OCI-LY3 (cell line): ENCODE data around the gene IGFALS.
A peak's percentile ranks its signal among the peaks of the same experiment; 100 is the strongest.

Experiments used
- H2AFZ ChIP-seq: fragments of 200-600, 300-600 bp; shearing (Covaris generic); 2 replicates; pipeline ENCODE4 v1.6.0; 2014; ENCODE audit warnings: antibody characterized with exemption, low read depth, low read length
- H3K27ac ChIP-seq: fragments of 200-600, 300-600 bp; sonication (generic); 2 replicates; pipeline ENCODE4 v1.5.1; 2014; ENCODE audit warnings: mild to moderate bottlenecking, low read length, moderate library complexity, mixed read lengths
- H3K27me3 ChIP-seq: fragments of 200-600, 300-600 bp; sonication (generic); 2 replicates; pipeline ENCODE4 v1.6.1; 2014; ENCODE audit warnings: low read depth, low read length, mixed read lengths
- H3K36me3 ChIP-seq: fragments of 200-600, 300-600 bp; sonication (generic); replicated peaks from 2 replicates; pipeline ENCODE3; 2014; ENCODE audit warnings: low read depth, low read length, mixed read lengths
- H3K4me1 ChIP-seq: fragments of 300-600, 200-600 bp; sonication (generic); 2 replicates; pipeline ENCODE4 v1.6.1; 2014; ENCODE audit warnings: low read length, mixed read lengths
- H3K4me2 ChIP-seq: fragments of 200-600, 300-600 bp; sonication (generic); 2 replicates; pipeline ENCODE4 v1.6.1; 2014; ENCODE audit warnings: low read length, mixed read lengths
- H3K4me3 ChIP-seq: fragments of 300-600, 200-600 bp; sonication (generic); 2 replicates; pipeline ENCODE4 v1.5.1; 2014; ENCODE audit warnings: antibody characterized with exemption, mild to moderate bottlenecking, low read length, moderate library complexity
- H3K79me2 ChIP-seq: fragments of 300-600, 200-600 bp; shearing (Covaris generic); 2 replicates; pipeline ENCODE4 v1.6.1; 2014; ENCODE audit warnings: mild to moderate bottlenecking, low read length, mixed read lengths
- H3K9ac ChIP-seq: fragments of 300-600, 200-600 bp; shearing (Covaris generic); 2 replicates; pipeline ENCODE4 v1.6.0; 2014; ENCODE audit warnings: mild to moderate bottlenecking, low read length, moderate library complexity
- H3K9me3 ChIP-seq: fragments of 200-600, 300-600 bp; shearing (Covaris generic); 2 replicates; pipeline ENCODE4 v1.6.1; 2014; ENCODE audit warnings: low read length, mixed read lengths; ENCODE audit not compliant: insufficient read depth
- H4K20me1 ChIP-seq: fragments of 200-600, 300-600 bp; sonication (generic); 2 replicates; pipeline ENCODE4 v1.6.1; 2016; ENCODE audit warnings: low read length, mixed read lengths; ENCODE audit not compliant: insufficient read depth
- EZH2phosphoT487 ChIP-seq: fragments of 200-600 bp; shearing (Covaris generic); IDR thresholded peaks from 2 replicates; pipeline ENCODE4 v1.6.1; 2018; ENCODE audit warnings: antibody characterized with exemption, mixed run types, low read depth
- TF ChIP-seq, protein P1 (sequence below): fragments of 200-600, 300-600 bp; sonication (generic); IDR thresholded peaks from 2 replicates; pipeline ENCODE4 v1.5.1; 2014; ENCODE audit warnings: antibody characterized with exemption, low read length, low read depth

IGFALS gene

DNA sequence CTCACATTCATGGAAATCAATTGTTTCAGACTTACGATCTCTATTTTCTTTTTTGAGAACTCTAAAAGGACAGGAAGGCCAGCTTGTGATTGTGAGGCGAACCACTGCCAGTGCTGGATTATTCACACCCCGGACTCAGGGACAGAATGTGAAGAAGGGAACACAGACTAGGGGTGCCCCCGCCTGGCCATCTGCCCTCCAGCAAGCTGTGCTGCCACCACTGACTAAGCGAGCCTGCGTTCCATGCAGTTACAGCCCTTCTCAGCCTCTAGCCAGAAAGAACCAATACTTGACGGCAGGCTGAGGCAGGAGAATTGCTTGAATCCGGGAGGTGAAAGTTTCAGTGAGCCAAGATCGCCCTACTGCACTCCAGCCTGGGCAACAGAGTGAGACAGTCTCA is 30.3 kb upstream of the IGFALS start:
- no peaks in the 10 kb centered on the region for H3K27me3 ChIP-seq
- peaks cover 25% of the 10 kb centered on the region for H3K79me2 ChIP-seq
- H3K4me3 ChIP-seq: no peak overlapping the region
- H3K36me3 ChIP-seq: no peaks in the 10 kb centered on the region
- H3K9me3 ChIP-seq: no peaks in the 10 kb centered on the region
- no peak overlapping the region for H3K9ac ChIP-seq
- H3K4me1 ChIP-seq: peaks cover 20% of the 10 kb centered on the region
- H3K27ac ChIP-seq: no peak overlapping the region
- no peak overlapping the region for H3K4me2 ChIP-seq
- H2AFZ ChIP-seq: no peak overlapping the region
- TF ChIP-seq EZH2phosphoT487: no peak
- TF ChIP-seq, protein P1, sequence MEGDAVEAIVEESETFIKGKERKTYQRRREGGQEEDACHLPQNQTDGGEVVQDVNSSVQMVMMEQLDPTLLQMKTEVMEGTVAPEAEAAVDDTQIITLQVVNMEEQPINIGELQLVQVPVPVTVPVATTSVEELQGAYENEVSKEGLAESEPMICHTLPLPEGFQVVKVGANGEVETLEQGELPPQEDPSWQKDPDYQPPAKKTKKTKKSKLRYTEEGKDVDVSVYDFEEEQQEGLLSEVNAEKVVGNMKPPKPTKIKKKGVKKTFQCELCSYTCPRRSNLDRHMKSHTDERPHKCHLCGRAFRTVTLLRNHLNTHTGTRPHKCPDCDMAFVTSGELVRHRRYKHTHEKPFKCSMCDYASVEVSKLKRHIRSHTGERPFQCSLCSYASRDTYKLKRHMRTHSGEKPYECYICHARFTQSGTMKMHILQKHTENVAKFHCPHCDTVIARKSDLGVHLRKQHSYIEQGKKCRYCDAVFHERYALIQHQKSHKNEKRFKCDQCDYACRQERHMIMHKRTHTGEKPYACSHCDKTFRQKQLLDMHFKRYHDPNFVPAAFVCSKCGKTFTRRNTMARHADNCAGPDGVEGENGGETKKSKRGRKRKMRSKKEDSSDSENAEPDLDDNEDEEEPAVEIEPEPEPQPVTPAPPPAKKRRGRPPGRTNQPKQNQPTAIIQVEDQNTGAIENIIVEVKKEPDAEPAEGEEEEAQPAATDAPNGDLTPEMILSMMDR: peak; percentile 41
- no peaks in the 10 kb centered on the region for H4K20me1 ChIP-seq

GRCh38 chr16:1822801-1823200 is 29.3 kb upstream of the IGFALS start:
- peaks cover 15% of the 10 kb centered on the region for H3K4me1 ChIP-seq
- H3K79me2 ChIP-seq: peaks cover 17% of the 10 kb centered on the region
- no peaks in the 10 kb centered on the region for H4K20me1 ChIP-seq
- H3K4me2 ChIP-seq: no peak overlapping the region
- TF ChIP-seq EZH2phosphoT487: no peak
- TF ChIP-seq, protein P1: no peak
- no peaks in the 10 kb centered on the region for H3K27me3 ChIP-seq
- H3K4me3 ChIP-seq: no peak overlapping the region
- H3K9ac ChIP-seq: no peak overlapping the region
- no peaks in the 10 kb centered on the region for H3K36me3 ChIP-seq
- H3K27ac ChIP-seq: no peak overlapping the region
- no peaks in the 10 kb centered on the region for H3K9me3 ChIP-seq
- no peak overlapping the region for H2AFZ ChIP-seq

DNA sequence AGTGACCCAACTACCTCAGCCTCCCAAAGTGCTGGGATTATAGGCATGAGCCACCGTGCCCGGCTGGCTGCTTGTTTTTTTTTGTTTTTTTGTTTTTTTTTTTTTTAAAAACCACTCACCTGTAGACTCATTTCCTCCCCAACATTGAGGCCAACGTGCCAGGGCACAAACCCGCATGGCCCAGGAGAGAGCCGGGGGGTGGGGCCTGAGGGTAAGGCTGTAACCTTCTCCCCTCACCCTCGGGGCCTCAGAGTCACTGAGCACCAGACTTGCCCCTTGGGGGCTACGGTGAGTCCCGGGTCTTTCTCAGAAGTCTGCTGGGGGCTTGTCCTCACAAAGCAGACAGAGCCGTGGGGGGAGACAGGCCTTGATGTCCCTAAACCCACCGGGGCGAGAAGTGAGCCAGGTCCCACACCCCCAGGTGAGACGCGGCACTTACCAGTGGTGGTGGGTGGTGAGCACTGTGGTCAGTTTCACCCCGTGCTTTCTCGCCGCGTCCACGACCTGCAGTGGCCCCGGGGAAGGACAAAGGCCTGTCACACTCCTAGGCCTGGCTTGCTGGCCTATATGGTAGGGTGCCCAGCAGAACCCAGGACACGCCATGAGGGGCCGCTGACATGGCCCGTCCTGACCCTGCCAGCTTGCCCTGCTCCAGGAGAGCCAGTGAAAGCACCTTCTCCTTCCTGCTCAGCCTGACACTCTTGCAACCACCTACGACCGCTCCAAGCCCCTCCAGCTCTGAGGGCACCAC is 28.5 kb upstream of the IGFALS start:
- Histone ChIP-seq H3K9ac (no peak overlapping the region), H2AFZ (no peak overlapping the region), H3K27me3 (no peaks in the 10 kb centered on the region), H4K20me1 (no peaks in the 10 kb centered on the region), H3K27ac (no peak overlapping the region), H3K36me3 (no peaks in the 10 kb centered on the region), H3K79me2 (peaks cover 10% of the 10 kb centered on the region; the same call in 1 of the 2 replicates), H3K4me2 (no peak overlapping the region), H3K4me1 (peaks cover 12% of the 10 kb centered on the region; the same call in 1 of the 2 replicates), H3K9me3 (no peaks in the 10 kb centered on the region), H3K4me3 (no peak overlapping the region)
- TF ChIP-seq EZH2phosphoT487: no peak

- H3K79me2 ChIP-seq: peaks cover 8% of the 10 kb centered on the region; the same call in 1 of the 2 replicates
- no peak for TF ChIP-seq EZH2phosphoT487
- TF ChIP-seq, protein P1: no peak
- no peak overlapping the region for H2AFZ ChIP-seq
- no peaks in the 10 kb centered on the region for H3K27me3 ChIP-seq
- H3K36me3 ChIP-seq: no peaks in the 10 kb centered on the region
- H3K9me3 ChIP-seq: no peaks in the 10 kb centered on the region
- H3K4me3 ChIP-seq: no peak overlapping the region
- no peak overlapping the region for H3K27ac ChIP-seq
- peaks cover 12% of the 10 kb centered on the region; the same call in 1 of the 2 replicates for H3K4me1 ChIP-seq
- no peaks in the 10 kb centered on the region for H4K20me1 ChIP-seq
- no peak overlapping the region for H3K9ac ChIP-seq
- no peak overlapping the region for H3K4me2 ChIP-seq
These were observed 27.4 kb upstream of the IGFALS start for GRCh38 chr16:1820946-1821290.
